ENCODE results near the gene GDAP1L1. TPM values are rescaled to one million over a fixed set of nuclear protein-coding genes. Genes with fewer than 3 reads are reported as not detected.
A peak's percentile ranks its signal among the peaks of the same experiment; 100 is the strongest.

Gene GDAP1L1
- total RNA-seq, 1 donor from 2014 or later = not detected

GRCh38 chr20:44241796-44242195 is 5.3 kb upstream of the GDAP1L1 start:
- DNase-seq = no peak
- intact Hi-C loops (cut with DNase I) = no loop called here
- ATAC-seq (ENCODE audit: poor library complexity) = no peak

GRCh38 chr20:44245977-44246376 is 1.1 kb upstream of the GDAP1L1 start:
- intact Hi-C loops (cut with DNase I) = no loop called here
- DNase-seq (no peak), ATAC-seq (ENCODE audit: poor library complexity) (no peak)

- ATAC-seq (ENCODE audit: poor library complexity) (peak; percentile 87), DNase-seq (peak; percentile 57)
- intact Hi-C loops (cut with DNase I) = no loop called here
These were observed 690 bp downstream of the GDAP1L1 start for GRCh38 chr20:44247586-44248409.

GRCh38 chr20:44248410-44248759 is 1.3 kb downstream of the GDAP1L1 start:
- intact Hi-C loops (cut with DNase I) = no loop called here
- DNase-seq (no peak), ATAC-seq (ENCODE audit: poor library complexity) (no peak)

GRCh38 chr20:44251284-44251683 is 4.2 kb downstream of the GDAP1L1 start:
- intact Hi-C loops (cut with DNase I) = no loop called here
- DNase-seq = no peak
- ATAC-seq (ENCODE audit: poor library complexity) = no peak

GRCh38 chr20:44253528-44253927 is 6.4 kb downstream of the GDAP1L1 start:
- intact Hi-C loops (cut with DNase I) = no loop called here
- ATAC-seq (ENCODE audit: poor library complexity) (no peak), DNase-seq (no peak)

GRCh38 chr20:44254073-44254472 is 7.0 kb downstream of the GDAP1L1 start:
- ATAC-seq (ENCODE audit: poor library complexity) (no peak), DNase-seq (no peak)
- intact Hi-C loops (cut with DNase I) = no loop called here

- DNase-seq (no peak), ATAC-seq (ENCODE audit: poor library complexity) (no peak)
- intact Hi-C loops (cut with DNase I) = no loop called here
These were observed 8.8 kb downstream of the GDAP1L1 start for GRCh38 chr20:44255942-44256341.

- no peak for DNase-seq
- ATAC-seq (ENCODE audit: poor library complexity) = no peak
- intact Hi-C loops (cut with DNase I) = no loop called here
These were observed 9.9 kb downstream of the GDAP1L1 start for GRCh38 chr20:44256961-44257360.

- no peak for DNase-seq
- ATAC-seq (ENCODE audit: poor library complexity) = no peak
- intact Hi-C loops (cut with DNase I) = no loop called here
These were observed 11.2 kb downstream of the GDAP1L1 start for GRCh38 chr20:44258226-44258890.

GRCh38 chr20:44264287-44264686 is 17.2 kb downstream of the GDAP1L1 start:
- ATAC-seq (ENCODE audit: poor library complexity) (no peak), DNase-seq (no peak)
- intact Hi-C loops (cut with DNase I) = no loop called here

- DNase-seq (no peak), ATAC-seq (ENCODE audit: poor library complexity) (no peak)
- intact Hi-C loops (cut with DNase I) = no loop called here
These were observed 21.7 kb downstream of the GDAP1L1 start for GRCh38 chr20:44268802-44269201.

- no peak for ATAC-seq (ENCODE audit: poor library complexity)
- intact Hi-C loops (cut with DNase I) = no loop called here
These were observed 25.0 kb downstream of the GDAP1L1 start for GRCh38 chr20:44271915-44272663.

GRCh38 chr20:44273231-44274215 is 26.4 kb downstream of the GDAP1L1 start:
- DNase-seq (no peak), ATAC-seq (ENCODE audit: poor library complexity) (no peak)
- intact Hi-C loops (cut with DNase I) = no loop called here

More at GRCh38 chr20:44271915-44272663, 25.0 kb downstream of the GDAP1L1 start:
- no peak for DNase-seq

- ATAC-seq (ENCODE audit: poor library complexity) (no peak), DNase-seq (no peak)
- intact Hi-C loops (cut with DNase I) = no loop called here
These were observed 27.4 kb downstream of the GDAP1L1 start for GRCh38 chr20:44274303-44275017.

- DNase-seq (no peak), ATAC-seq (ENCODE audit: poor library complexity) (no peak)
- intact Hi-C loops (cut with DNase I) = no loop called here
These were observed 32.1 kb downstream of the GDAP1L1 start for GRCh38 chr20:44279228-44279627.

- intact Hi-C loops (cut with DNase I) = no loop called here
- ATAC-seq (ENCODE audit: poor library complexity) = no peak
- DNase-seq = no peak
These were observed 33.3 kb downstream of the GDAP1L1 start for GRCh38 chr20:44280387-44280786.

- DNase-seq (no peak), ATAC-seq (ENCODE audit: poor library complexity) (peak; percentile 73)
- intact Hi-C loops (cut with DNase I) = no loop called here
These were observed 35.1 kb downstream of the GDAP1L1 start for GRCh38 chr20:44282192-44282591.
